ENCODE data around the gene ZDHHC14. TPM values are rescaled to one million over a fixed set of nuclear protein-coding genes. Genes with fewer than 3 reads are reported as not detected.
"Not testable (repeated sequence)": the region's sequence is repeated elsewhere in the genome, so short reads cannot be mapped to it uniquely, and the experiment has no call there.

The ZDHHC14 gene
- polyA plus RNA-seq, 4 donors: 20.1 to 27.9 (median 22.5) TPM

DNA sequence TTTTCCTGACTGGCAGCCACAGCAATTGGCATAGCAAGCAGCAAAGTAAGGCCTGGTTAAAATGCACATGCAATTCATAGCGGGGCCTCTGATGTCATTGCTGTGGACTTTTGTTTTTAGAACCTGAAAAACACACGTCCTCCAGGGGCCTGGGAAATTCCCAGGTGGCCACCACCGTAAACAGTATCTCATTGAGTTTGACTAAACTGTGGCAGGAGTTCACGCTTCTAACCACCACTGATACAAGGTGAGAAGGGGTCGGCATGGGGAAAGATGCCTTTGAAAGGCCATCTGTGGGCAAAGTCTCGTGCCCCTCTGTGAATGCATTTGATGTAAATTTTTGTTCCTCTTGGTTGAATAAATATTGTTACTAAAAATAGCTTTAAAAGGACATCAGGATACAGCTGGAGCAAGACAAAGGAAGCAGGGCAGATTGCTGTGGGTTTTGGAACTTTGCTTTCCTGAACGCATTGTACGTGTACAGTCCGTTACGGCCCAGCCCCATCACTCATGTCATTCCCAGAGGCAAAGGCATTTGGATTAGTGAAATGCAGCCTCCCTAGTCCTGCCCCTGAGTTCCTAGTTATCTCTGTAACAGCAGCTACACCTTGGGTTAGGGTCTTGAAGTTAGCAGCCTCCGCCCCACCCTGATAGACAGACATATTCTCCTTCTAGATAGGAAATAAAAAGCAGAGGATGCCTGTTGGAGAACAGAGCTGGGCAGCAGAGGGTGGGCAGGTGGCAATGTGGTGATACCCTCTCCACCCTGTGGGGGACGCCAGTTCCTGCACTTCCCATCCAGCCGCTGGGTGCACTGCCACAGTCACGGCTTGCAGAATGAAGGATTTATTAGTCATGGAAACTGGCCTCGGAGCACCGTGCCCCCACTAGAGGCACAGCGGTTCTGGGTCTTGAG lies 80.3 kb downstream of the ZDHHC14 start:
- no peak for DNase-seq (ENCODE audit: low read depth in 4 of 4, low spot score in 3 of 4)

DNA sequence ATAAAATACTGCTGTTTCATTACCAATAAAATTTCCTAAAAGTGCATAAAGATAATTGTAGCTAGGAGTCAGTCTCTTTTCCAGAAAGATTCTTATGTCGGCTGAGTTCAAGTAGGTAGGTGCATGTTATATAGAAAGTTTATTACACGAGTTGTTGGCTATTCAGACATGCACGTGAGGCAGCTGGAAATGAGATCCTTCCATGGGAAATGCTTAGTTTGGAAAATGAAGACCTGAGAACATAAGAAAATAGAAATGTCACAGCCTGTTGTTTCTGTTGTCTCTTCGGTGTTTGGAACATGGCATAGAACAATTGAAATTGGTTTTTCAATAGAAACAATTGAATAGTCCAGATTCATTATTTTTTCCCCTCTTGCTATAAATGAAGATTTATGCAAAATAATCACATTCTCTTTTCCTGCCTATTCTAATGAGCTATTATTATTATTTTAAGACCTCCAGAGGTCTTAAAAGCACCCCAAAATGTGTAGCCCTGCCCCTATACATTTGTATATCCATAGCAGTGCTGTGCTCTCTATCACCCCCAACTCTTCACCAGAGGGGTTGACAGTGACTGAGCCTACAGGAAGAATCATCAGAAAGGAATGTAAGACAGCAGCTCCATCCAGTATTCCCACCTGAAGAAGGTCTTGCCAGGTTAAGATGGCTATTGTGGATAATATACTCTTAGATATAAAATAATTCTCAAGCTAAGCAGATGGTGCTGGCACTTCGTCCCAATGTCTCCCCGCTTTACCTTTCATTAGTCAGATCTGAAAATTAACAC lies 82.2 kb downstream of the ZDHHC14 start:
- no peak for DNase-seq (ENCODE audit: low read depth in 4 of 4, low spot score in 3 of 4)

DNA sequence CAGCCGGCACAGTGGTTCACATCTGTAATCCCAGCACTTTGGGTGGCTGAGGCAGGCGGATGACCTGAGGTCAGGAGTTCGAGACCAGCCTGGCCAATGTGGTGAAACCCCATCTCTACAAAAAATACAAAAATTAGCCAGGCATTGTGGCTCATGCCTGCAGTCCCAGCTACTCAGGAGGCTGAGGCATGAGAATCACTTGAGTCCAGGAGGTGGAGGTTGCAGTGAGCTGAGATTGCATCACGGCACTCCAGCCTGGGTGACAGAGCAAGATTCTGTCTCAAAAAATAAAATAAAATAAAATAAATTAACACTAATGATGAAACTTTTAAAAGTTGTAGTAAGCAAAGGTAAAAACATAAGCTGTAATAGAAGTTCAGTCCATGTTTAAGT lies 82.7 kb downstream of the ZDHHC14 start:
- not testable (repeated sequence) for DNase-seq (ENCODE audit: low read depth in 4 of 4, low spot score in 3 of 4)

DNA sequence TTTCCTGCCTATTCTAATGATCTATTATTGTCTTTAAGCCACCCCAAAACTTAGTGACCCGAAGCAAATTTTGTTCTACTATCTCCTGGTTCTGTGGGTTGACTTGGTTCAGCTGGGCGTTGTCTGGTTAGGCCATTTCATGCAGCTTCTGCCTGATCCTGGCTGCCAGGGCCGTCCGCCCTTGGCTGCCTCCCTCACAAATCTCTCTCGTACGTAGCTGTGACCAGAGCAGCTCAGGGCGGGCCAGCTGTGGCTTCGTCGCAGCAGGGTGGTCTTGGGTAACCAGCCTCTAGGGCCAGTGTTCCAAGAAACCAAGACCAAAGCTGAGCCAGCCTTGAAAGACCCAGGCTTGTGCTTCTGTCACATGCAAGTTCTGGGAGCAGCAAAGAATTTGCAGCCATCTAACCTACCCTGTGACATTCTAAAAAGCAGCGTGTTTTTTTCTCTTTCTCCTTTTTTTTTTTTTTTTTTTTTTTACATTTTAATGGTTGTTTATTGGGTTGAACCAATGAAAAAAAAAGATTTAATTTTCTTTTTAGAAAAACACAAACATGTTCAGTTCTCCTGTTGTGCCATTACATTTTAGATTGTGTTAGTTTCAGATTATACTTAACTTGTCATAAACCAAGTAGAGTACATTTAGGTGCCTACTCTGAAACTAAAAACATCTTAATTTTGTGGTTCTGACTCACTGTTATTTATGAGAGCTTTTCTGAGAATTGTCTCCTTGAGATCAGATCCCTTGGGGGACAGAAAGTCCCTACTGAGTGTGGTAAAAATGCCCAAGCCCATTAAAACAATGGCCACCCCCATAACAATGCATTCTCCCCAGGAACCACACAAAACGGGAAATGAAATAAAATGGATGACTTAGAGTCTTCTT lies 83.9 kb downstream of the ZDHHC14 start:
- no peak for DNase-seq (ENCODE audit: low read depth in 4 of 4, low spot score in 3 of 4)

DNA sequence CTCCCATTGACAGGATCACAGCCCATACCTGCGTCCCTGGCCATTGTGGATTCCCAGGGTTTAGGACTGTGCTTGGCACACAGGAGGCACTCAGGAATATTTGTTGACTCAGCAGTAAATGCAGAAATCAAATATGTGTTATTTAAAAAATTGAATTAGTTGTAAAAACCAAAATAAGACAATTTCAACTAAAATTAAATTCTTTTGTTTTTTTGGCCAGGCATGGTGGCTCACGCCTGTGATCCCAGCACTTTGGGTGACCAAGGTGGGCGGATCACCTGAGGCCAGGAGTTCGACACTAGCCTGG lies 85.3 kb downstream of the ZDHHC14 start:
- DNase-seq (ENCODE audit: low read depth in 4 of 4, low spot score in 3 of 4): no peak

DNA sequence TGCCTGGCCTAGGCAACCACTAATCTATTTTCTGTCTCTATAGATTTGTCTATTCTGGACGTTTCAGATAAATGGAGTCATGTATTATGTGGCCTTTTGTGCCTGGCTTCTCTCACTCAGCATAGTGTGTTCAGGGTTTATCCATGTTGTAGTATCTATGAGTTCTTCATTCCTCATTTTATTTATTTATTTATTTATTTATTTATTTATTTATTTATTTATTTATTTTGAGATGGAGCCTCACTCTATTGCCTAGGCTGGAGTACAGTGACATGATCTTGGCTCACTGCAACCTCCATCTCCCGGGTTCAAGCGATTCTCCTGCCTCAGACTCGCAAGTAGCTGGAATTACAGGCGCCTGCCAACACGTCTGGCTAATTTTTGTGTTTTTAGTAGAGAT lies 86.3 kb downstream of the ZDHHC14 start:
- DNase-seq (ENCODE audit: low read depth in 4 of 4, low spot score in 3 of 4): not testable (repeated sequence)

DNA sequence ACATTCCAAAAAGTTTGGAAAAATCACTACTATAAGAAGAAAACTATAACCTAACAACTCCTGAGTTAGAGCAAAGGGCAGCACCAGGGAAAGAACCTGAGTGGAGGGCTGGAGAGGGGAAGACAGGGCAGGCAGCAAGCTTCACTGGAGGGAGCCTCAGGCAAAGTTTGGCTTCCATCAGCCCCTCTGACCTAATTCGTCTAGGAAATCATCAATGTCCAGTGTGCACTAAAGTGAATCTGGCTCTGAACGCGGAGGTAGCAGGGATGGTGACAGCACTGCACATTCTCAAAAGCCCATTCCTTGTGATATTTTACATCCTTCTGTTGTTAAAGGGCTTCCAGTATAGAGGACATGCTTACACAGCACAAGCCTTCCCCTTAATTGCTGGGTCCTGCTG lies 87.1 kb downstream of the ZDHHC14 start:
- DNase-seq (ENCODE audit: low read depth in 4 of 4, low spot score in 3 of 4): no peak

DNA sequence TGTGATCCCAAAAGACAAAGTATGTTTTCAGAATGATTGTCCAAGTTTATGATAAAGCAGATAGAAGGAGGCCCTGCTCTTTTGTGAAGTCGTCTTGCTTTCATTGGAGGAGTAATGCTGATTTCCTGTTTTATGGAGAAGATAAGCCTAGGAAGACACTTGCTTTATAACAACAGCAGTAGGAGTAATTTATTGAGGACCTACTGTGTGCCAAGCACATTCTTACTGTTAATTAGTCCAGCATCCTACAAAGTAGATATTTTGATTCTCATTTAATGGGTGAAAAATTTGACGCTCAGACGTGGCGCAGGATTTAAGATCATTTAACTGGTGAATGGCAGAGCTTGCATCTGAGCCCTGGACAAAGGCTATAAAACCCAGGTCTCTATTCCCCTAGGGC lies 87.6 kb downstream of the ZDHHC14 start:
- DNase-seq (ENCODE audit: low read depth in 4 of 4, low spot score in 3 of 4): no peak

DNA sequence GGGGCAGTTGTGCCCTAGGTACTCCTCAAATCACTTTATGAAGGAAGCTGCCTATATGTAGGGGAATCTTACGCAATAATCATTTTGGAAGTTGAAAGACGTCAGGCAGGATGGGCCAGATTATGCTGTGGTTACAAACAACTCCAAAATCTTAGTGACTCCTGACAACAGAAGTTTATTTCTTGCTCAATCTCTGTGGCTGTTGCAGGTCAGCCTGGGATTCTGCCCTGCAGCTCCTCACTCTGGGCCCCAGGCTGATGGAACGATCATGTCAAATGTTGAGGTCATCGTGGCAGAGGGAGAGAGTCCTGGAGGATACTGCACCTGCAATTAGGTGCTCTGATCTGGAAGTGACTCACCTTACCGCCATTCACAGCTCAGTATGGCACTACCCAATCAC lies 88.4 kb downstream of the ZDHHC14 start:
- no peak for DNase-seq (ENCODE audit: low read depth in 4 of 4, low spot score in 3 of 4)

DNA sequence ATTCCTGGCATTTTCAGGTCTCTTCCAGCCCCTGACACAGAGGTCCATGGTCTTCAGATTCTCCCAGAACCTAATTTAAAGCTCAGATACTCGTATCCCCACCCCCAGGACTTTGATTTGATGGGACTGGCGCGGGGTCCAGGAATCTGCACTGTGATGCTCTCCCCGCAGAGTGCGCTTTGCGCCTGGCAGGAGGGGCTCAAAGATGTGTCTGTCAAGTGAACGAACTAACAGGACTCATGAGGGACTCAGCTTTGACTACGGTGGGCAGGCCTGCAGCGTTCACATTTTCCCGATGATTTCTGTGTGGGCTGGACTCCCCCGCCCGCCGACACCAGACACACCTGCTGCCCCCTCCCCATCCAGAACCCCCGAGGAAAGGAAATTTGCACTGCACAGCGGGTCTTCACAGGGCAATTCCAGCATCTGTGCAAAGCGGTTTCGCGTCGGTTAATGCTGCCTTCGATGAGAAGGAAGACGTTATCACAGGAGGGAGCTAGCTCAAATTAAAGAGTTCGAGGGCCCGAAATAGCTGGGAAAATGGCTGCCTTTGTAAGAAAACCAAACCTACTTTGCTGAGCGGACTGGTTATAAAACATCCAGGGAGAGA lies 90.2 kb downstream of the ZDHHC14 start:
- no peak for DNase-seq (ENCODE audit: low read depth in 4 of 4, low spot score in 3 of 4)

DNA sequence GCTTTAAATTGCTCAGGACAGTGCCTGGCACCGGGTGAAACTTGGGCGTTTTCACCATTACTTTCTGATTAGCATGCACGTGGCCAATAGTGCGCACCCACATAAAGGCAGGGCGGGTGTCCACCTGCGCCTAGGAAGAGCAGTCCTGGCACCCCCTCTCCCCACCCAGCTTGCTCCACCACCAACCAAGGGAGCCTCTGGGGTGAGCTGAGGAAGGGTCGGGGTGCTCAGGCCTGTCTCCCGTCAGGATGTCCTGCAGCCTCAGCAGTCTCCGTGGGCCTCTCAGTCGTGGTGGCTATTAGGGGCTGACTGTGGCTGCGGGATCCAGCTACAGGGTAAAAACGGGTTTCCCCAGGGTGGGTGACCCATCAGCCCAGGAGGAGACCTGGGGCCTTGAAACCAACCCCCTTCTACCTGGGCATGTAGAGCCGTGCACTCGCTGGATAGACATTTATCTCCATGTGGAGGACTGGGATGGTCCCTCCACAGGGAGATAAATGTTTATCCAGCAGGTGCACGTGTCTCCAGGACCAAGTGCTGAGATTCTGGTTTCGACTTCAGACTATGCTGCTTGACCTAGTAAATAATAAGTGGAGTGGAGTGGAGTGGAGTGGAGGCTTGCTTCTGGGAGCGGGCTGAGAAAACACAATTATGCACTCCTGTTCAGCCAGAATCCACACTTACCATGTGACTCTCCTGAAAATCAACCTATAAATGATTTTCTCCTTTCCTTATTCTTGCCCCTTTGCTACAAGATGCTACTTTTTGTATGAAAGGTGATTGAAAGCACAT lies 91.1 kb downstream of the ZDHHC14 start:
- DNase-seq (ENCODE audit: low read depth in 4 of 4, low spot score in 3 of 4): no peak

DNA sequence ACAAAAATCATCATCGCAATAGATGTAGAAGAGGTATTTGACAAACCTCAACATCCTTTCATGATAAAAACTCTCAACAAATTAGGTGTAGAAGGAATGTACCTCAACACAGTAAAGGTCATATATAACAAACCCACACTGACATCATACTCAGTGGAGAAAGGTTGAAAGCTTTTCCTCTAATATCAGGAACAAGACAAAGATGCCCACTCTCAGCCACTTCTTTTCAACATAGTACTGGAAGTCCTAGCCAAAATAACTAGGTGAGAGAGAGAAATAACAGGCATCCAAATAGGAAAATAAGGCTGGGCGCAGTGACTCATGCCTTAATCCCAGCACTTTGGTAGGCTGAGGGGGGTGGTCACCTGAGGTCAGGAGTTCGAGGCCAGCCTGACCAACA lies 95.8 kb downstream of the ZDHHC14 start:
- no peak for DNase-seq (ENCODE audit: low read depth in 4 of 4, low spot score in 3 of 4)

DNA sequence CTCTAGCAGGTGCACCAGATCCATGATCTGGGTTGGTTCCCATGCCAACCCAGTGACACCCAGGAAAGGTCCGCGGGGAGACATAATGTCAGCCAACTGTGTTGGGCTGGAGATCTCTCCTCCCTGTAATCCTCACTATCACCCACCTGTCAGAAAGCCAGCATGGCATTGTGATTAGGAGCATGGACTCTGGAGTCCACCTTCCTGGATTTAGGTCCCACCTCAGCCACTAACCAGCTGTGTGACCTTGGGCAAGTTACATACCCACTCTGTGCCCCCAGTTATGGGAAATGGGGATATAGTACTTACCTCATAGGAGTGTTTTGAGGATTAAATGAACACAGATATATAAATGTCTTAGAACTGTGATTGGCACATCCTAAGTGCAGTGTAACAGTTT lies 97.9 kb downstream of the ZDHHC14 start:
- no peak for DNase-seq (ENCODE audit: low read depth in 4 of 4, low spot score in 3 of 4)

DNA sequence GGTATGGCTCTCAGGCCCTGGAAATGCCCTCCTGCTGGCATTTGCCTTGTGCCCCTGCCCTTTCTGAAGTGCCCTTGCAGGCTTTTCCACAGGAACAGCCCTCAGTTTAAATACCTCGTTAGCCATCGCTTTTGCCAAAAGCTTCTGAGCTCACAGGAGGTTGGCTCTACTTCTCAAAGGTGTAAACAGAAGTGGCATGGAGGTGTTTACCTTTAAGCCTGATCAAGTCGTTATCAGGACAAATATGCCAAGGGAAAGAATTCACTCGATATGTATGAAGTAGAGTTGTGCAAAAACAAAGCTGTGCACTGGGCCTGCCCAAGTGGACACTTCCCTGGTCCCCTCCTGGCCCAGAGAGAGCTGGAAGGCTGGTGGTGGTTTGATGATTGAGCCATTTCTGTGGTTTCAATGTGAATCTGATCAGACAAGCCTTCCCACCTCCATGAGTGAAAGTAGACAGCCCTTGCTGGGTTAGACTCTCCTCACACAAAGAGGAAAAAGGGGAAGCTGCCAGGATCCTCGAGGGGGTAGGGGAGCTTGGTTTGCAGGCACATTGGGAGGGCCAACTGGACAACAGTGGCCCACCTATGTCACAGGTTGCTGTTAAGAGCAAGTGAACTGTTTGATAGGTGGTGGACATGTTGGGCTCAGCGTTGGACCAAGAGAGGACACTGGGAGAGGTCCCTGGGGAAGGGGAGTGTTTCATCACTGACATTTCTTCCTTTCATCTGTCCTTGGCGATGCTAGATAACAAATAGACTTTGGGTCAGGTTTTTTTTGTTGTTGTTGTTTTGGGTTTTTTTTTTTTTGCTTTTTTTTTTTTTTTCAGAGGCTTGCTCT lies 98.7 kb downstream of the ZDHHC14 start:
- DNase-seq (ENCODE audit: low read depth in 4 of 4, low spot score in 3 of 4): no peak

DNA sequence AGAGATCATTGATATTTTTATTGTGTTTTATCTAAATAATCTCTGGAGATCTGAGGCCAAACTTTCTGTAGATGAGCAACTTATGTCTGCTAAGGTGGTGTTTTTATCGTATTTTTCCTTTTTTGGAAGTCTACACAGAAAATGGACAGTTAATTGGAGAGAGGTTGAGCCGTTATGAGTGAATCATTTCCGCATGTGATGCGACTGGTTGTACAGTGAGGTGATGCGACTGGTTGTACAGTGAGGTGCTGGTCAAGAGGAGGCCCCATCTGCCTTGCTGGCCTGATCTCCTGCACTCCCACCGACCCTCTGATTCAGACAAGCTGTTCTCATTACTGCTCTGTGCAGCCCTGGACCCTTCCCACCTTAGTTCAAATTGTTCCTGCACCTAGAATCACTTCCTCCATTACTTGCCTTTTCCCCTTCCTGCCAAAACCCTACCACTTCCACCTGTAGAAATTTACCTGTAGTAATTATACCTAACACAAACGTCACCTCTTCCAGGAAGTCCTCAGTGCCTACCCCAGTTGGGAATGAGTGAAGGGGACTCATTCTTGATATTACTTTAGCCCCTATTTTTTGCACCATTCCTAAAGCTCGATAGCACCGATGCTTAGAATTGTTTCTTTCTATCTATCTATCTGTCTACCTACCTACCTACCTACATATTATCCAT lies 100.3 kb downstream of the ZDHHC14 start:
- DNase-seq (ENCODE audit: low read depth in 4 of 4, low spot score in 3 of 4): no peak

DNA sequence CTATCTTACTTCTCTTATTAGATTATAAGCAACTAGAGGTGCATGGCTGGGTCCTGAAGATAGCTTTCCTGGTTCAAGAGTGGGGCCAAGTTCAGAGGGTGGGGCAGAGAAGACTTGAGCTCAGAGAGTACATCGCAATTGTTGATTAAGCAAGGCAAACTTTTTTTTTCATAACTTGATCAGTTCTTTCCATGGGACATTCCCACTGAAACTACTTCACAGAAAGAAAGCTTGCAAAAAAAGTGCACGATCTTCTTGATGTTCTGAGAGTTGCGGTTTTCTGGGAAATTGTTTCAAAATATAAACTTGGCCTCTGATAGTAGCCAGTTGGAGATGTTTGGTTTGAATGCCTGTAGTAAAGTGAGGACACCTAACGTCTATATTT lies 100.9 kb downstream of the ZDHHC14 start:
- no peak for DNase-seq (ENCODE audit: low read depth in 4 of 4, low spot score in 3 of 4)

DNA sequence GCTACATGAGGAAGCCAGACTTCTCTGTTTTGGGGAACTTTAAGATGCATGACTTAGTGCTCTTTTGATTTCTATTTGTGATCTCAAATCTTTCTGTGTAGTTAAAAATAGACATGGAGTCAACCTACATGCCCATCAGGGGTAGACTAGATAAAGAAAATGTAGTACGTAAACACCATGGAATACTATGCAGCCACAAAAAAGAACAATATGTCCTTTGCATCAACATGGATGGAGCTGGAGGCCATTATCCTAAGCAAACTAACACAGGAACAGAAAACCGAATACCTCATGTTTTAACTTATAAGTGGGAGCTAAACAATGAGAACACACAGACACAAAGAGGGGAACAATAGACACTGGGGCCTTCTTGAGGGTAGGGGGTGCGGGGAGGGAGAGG lies 102.8 kb downstream of the ZDHHC14 start:
- no peak for DNase-seq (ENCODE audit: low read depth in 4 of 4, low spot score in 3 of 4)

DNA sequence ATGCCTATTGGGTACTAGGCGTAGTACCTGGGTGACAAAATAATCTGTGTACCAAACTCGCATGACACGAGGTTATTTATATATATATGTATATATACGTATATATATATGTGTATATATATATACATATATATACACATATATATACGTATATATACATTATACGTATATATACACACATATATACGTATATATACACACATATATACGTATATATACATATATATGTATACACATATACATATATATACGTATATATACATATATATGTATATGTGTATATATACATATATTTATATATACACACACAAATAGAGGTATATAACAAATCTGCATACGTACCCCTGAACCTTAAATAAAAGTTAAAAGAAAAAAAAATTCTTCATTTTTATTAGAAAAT lies 103.2 kb downstream of the ZDHHC14 start:
- no peak for DNase-seq (ENCODE audit: low read depth in 4 of 4, low spot score in 3 of 4)
